H1 (cell line): ENCODE measurements around the gene TTC38. TPM values are rescaled to one million over a fixed set of nuclear protein-coding genes. Genes with fewer than 3 reads are reported as not detected.

Experiments
- CTCF ChIA-PET: fragments of 300-600 bp; sonication (Branson Sonifier 250); formaldehyde crosslinking; loops from one replicate; lab custom pipeline; 2021; ENCODE audit not compliant: partially characterized antibody; lab: Charles Lee
- POLR2A ChIA-PET: fragments of 300-600 bp; sonication (Branson Sonifier 250); formaldehyde crosslinking; loops from one replicate; lab custom pipeline; 2021; ENCODE audit warnings: inconsistent platforms; ENCODE audit not compliant: partially characterized antibody; lab: Charles Lee
- DNase-seq, 2 experiments: peaks; one replicate each; pipeline versions ENCODE4 v3.0.0 to v3.0.0-alpha.2; 2010 to 2022; ENCODE audit warnings: low spot score in 2 of 2, low read depth in 1 of 2, mixed read lengths in 1 of 2
- FAIRE-seq: peaks from 2 replicates; lab custom pipeline; 2011; peaks lifted over from hg19 to GRCh38; lab: Jason Lieb, UNC
- H2AFZ ChIP-seq: 2 replicates; pipeline ENCODE4 v1.8.1; 2012; ENCODE audit warnings: low read length, inconsistent platforms
- H2AK5ac ChIP-seq: 2 replicates; pipeline ENCODE4 v1.6.1; 2013; ENCODE audit warnings: low read depth, low read length
- H2BK120ac ChIP-seq: replicated peaks from 2 replicates; pipeline ENCODE3; 2013; ENCODE audit warnings: low read depth, low read length, inconsistent platforms
- H2BK12ac ChIP-seq: 2 replicates; pipeline ENCODE4 v1.6.1; 2013; ENCODE audit warnings: low read depth, low read length
- H2BK15ac ChIP-seq: 2 replicates; pipeline ENCODE4 v1.6.1; 2013; ENCODE audit warnings: low read length
- H2BK20ac ChIP-seq: 2 replicates; pipeline ENCODE4 v1.6.1; 2013; ENCODE audit warnings: low read length
- H2BK5ac ChIP-seq: 2 replicates; pipeline ENCODE4 v1.6.1; 2013; ENCODE audit warnings: low read depth, low read length
- H3K14ac ChIP-seq: 2 replicates; pipeline ENCODE4 v1.6.1; 2013; ENCODE audit warnings: inconsistent platforms; ENCODE audit not compliant: insufficient read length
- H3K18ac ChIP-seq: 2 replicates; pipeline ENCODE4 v1.6.1; 2013; ENCODE audit warnings: low read length; ENCODE audit errors: extremely low read depth
- H3K23ac ChIP-seq: 2 replicates; pipeline ENCODE4 v1.6.1; 2013; ENCODE audit warnings: inconsistent platforms; ENCODE audit not compliant: insufficient read length
- H3K23me2 ChIP-seq: 2 replicates; pipeline ENCODE4 v1.6.1; 2013; ENCODE audit warnings: low read depth, low read length
- H3K27ac ChIP-seq: 2 replicates; pipeline ENCODE4 v1.6.1; 2011; ENCODE audit warnings: low read depth, low read length, inconsistent platforms
- H3K27me3 ChIP-seq, 4 experiments: replicated peaks in 1 of 4; 1 replicate in 1 of 4; 2 replicates in 3 of 4; pipeline versions ENCODE4 v1.6.1 to v1.8.1; 2011 to 2013; ENCODE audit warnings: low read length in 3 of 4, mild to moderate bottlenecking in 3 of 4, inconsistent platforms in 2 of 4, mixed read lengths in 2 of 4, moderate library complexity in 1 of 4; ENCODE audit not compliant: control insufficient read depth in 3 of 4, insufficient read depth in 3 of 4; ENCODE audit errors: extremely low read depth in 1 of 4
- H3K36me3 ChIP-seq, 4 experiments: 2 replicates each; pipeline versions ENCODE4 v1.6.1 to v1.8.1; 2011 to 2013; ENCODE audit warnings: mild to moderate bottlenecking in 4 of 4, low read length in 3 of 4, moderate library complexity in 2 of 4, control low read depth in 1 of 4, inconsistent platforms in 1 of 4; ENCODE audit not compliant: insufficient read depth in 4 of 4, control insufficient read depth in 2 of 4
- H3K4ac ChIP-seq: replicated peaks from 2 replicates; pipeline ENCODE3; 2013; ENCODE audit warnings: low read length, low read depth, mixed read lengths, inconsistent platforms; ENCODE audit not compliant: insufficient read length
- H3K4me1 ChIP-seq, 4 experiments: replicated peaks in 1 of 4; 1 replicate in 1 of 4; 2 replicates in 3 of 4; pipeline versions ENCODE4 v1.6.1 to v1.8.1; 2011 to 2013; ENCODE audit warnings: low read length in 3 of 4, inconsistent platforms in 2 of 4, mixed read lengths in 1 of 4; ENCODE audit not compliant: insufficient read depth in 4 of 4, control insufficient read depth in 3 of 4
- H3K4me2 ChIP-seq, 2 experiments: 2 replicates each; pipeline versions ENCODE4 v1.6.1 to v1.8.1; 2011 to 2013; ENCODE audit warnings: low read depth in 2 of 2, low read length in 2 of 2, control low read depth in 1 of 2, inconsistent platforms in 1 of 2, mild to moderate bottlenecking in 1 of 2; ENCODE audit not compliant: insufficient read depth in 1 of 2
- H3K4me3 ChIP-seq, 4 experiments: fragments of 200-600, 300-600 bp in 1 of 4; sonication (generic), shearing (Covaris generic), sonication (Bioruptor Twin) in 1 of 4; 2 replicates each; pipeline versions ENCODE4 v1.5.1 to v1.8.1; 2011 to 2016; ENCODE audit warnings: low read length in 4 of 4, low read depth in 3 of 4, control low read depth in 2 of 4, inconsistent platforms in 2 of 4, mild to moderate bottlenecking in 2 of 4, mixed read lengths in 1 of 4, moderate library complexity in 1 of 4; ENCODE audit not compliant: insufficient read depth in 2 of 4; ENCODE audit errors: extremely low read depth in 1 of 4
- H3K56ac ChIP-seq: replicated peaks from 2 replicates; pipeline ENCODE3; 2013; ENCODE audit warnings: low read depth, mild to moderate bottlenecking, mixed read lengths, low read length, inconsistent platforms; ENCODE audit not compliant: insufficient read length
- H3K79me1 ChIP-seq: 2 replicates; pipeline ENCODE4 v1.6.1; 2013; ENCODE audit warnings: low read depth, low read length, control low read depth
- H3K79me2 ChIP-seq, 2 experiments: 2 replicates each; pipeline versions ENCODE4 v1.6.1 to v1.8.1; 2012 to 2013; ENCODE audit warnings: low read length in 2 of 2, mild to moderate bottlenecking in 2 of 2, inconsistent platforms in 1 of 2; ENCODE audit not compliant: insufficient read depth in 2 of 2, control insufficient read depth in 1 of 2
- H3K9ac ChIP-seq, 4 experiments: replicated peaks in 1 of 4; 1 replicate in 1 of 4; 2 replicates in 3 of 4; pipeline versions ENCODE4 v1.6.1 to v1.8.1; 2011 to 2013; ENCODE audit warnings: low read depth in 3 of 4, low read length in 3 of 4, control low read depth in 2 of 4, mild to moderate bottlenecking in 2 of 4, moderate library complexity in 2 of 4, inconsistent platforms in 1 of 4; ENCODE audit errors: extremely low read depth in 1 of 4
- H3K9me3 ChIP-seq, 2 experiments: 2 replicates each; pipeline versions ENCODE4 v1.6.1 to v1.8.1; 2012 to 2013; ENCODE audit warnings: mild to moderate bottlenecking in 2 of 2, moderate library complexity in 2 of 2, control low read depth in 1 of 2, inconsistent platforms in 1 of 2, low read depth in 1 of 2, low read length in 1 of 2, mixed read lengths in 1 of 2; ENCODE audit not compliant: insufficient read depth in 2 of 2
- H4K20me1 ChIP-seq, 2 experiments: replicated peaks in 1 of 2; 2 replicates each; pipeline versions ENCODE3 to v1.8.1; 2011 to 2013; ENCODE audit warnings: inconsistent platforms in 2 of 2, low read length in 2 of 2, mild to moderate bottlenecking in 1 of 2; ENCODE audit not compliant: insufficient read depth in 2 of 2, control insufficient read depth in 1 of 2
- H4K5ac ChIP-seq: 2 replicates; pipeline ENCODE4 v1.6.1; 2013; ENCODE audit warnings: low read length, low read depth, mixed read lengths, inconsistent platforms; ENCODE audit not compliant: insufficient read length
- H4K8ac ChIP-seq: 2 replicates; pipeline ENCODE4 v1.8.0; 2013; ENCODE audit warnings: mild to moderate bottlenecking, moderate library complexity, low read length, inconsistent platforms; ENCODE audit not compliant: insufficient read depth; ENCODE audit errors: extremely low read depth
- H4K91ac ChIP-seq: replicated peaks from 2 replicates; pipeline ENCODE3; 2013; ENCODE audit warnings: low read length, mixed read lengths, inconsistent platforms; ENCODE audit not compliant: insufficient read length
- TAF7 ChIP-seq: optimal IDR thresholded peaks from 2 replicates; pipeline ENCODE3; 2011; ENCODE audit warnings: low read depth, mild to moderate bottlenecking, inconsistent platforms, low read length, moderate library complexity, borderline replicate concordance
- WGBS, 2 experiments: shearing (Covaris generic) in 1 of 2; methylation state at CpG; one replicate each; pipeline versions ENCODE4 v1.1.6 to v1.1.7; 2013 to 2015; ENCODE audit warnings: low lambda C conversion rate in 2 of 2, mixed read lengths in 2 of 2, inconsistent platforms in 1 of 2, low coverage in 1 of 2, missing lambda C conversion rate in 1 of 2; ENCODE audit not compliant: insufficient replicate concordance in 2 of 2, insufficient coverage in 1 of 2, insufficient read length in 1 of 2; ENCODE audit errors: extremely low coverage in 1 of 2, missing lambda C conversion rate in 1 of 2; 5-methylcytosine and 5-hydroxymethylcytosine counted together
- polyA plus RNA-seq, 7 experiments: library from polyadenylated mRNA; depleted of rRNA in 3 of 7; stranded (reverse) in 5 of 7; unstranded in 2 of 7; fragments of >200 nt in 5 of 7; fragments of 200-250 nt in 2 of 7; gene quantifications; 1 replicate in 5 of 7; 2 replicates in 1 of 7; 4 replicates in 1 of 7; pipeline versions ENCODE4 v1.2.1 to v1.2.3, GENCODE V29; 2011 to 2013; ENCODE audit warnings: missing spikeins in 2 of 7, mixed read lengths in 2 of 7
- total RNA-seq: library from RNA; stranded (reverse); fragmentation: NEBNext Ultra II Directional; extraction: Animal tissue kit (Norgen Biotek cat#: 25700); gene quantifications from 2 replicates; pipeline ENCODE4 v1.2.1, GENCODE V29; 2021

The TTC38 gene
- total and polyA plus RNA-seq, 2 of the 8 experiments (the other 6 are each of a cell fraction or from before 2014, with no cell fraction given), result 25.3 to 34.8 TPM

GRCh38 chr22:46276563-46276962, 8.8 kb downstream of the TTC38 start:
- no peak for TF ChIP-seq TAF7
- Histone ChIP-seq H3K14ac (no peak overlapping the region), H3K4ac (no peak overlapping the region), H3K79me1 (no peaks in the 10 kb centered on the region), H4K20me1 (peaks cover 0 to 5% of the 10 kb centered on the region in 2 experiments), H2AFZ (no peak overlapping the region), H2BK20ac (no peak overlapping the region), H3K79me2 (no peaks in the 10 kb centered on the region), H3K36me3 (peaks cover 6 to 17% (median 13%) of the 10 kb centered on the region in 4 experiments; a peak in 6 of 8 replicates), H2BK120ac (no peak overlapping the region), H3K27me3 (no peaks in the 10 kb centered on the region), H4K91ac (no peak overlapping the region), H3K9ac (no peak overlapping the region), H4K5ac (no peak overlapping the region), H3K18ac (no peak overlapping the region), H3K4me1 (no peaks in the 10 kb centered on the region), H3K23me2 (no peaks in the 10 kb centered on the region), H4K8ac (no peak overlapping the region), H2BK12ac (no peak overlapping the region), H2AK5ac (no peak overlapping the region), H2BK15ac (no peak overlapping the region), H3K23ac (no peak overlapping the region), H3K4me2 (no peak overlapping the region), H3K27ac (no peak overlapping the region), H3K56ac (no peak overlapping the region), H3K4me3 (no peak overlapping the region), H3K9me3 (no peaks in the 10 kb centered on the region), H2BK5ac (no peak overlapping the region)
- POLR2A ChIA-PET, result interaction anchor here (2.2 kb wide), 1 partner anchor 9 kb away, joined by 7 read pairs; the partner anchor contains the start of gene TTC38
- DNase-seq (no peak), FAIRE-seq (no peak)
- WGBS, 2 experiments, result 93% methylated on average over 7 of the region's 7 CpGs; no CpG with 5 or more reads in 1 of the 2 experiments
- CTCF ChIA-PET, result interaction anchor here (0.8 to 1.3 kb wide), 2 partner anchors 13 to 40 kb away, joined by 3 read pairs; partner anchors contain the start of gene PKDREJ
